Right atrium auricular region (tissue), 2 donors: ENCODE measurements around the gene CEBPA. TPM values are rescaled to one million over a fixed set of nuclear protein-coding genes. Genes with fewer than 3 reads are reported as not detected.

Experiments
- DNase-seq: peaks from one replicate; pipeline ENCODE4 v3.0.0-alpha.2; 2019; ENCODE audit warnings: low spot score
- H3K27ac ChIP-seq, 2 donors: fragments of 200-600 bp; sonication (generic); 1 replicate in 1 of 2; 2 replicates in 1 of 2; pipeline ENCODE4 v1.5.1; 2016 to 2019
- H3K27me3 ChIP-seq, 2 donors: fragments of 200-600 bp; sonication (generic); one replicate each; pipeline versions ENCODE4 v1.5.1 to v1.6.0; 2017 to 2019
- H3K36me3 ChIP-seq: fragments of 200-600 bp; sonication (generic); one replicate; pipeline ENCODE4 v1.5.1; 2016
- H3K4me1 ChIP-seq, 2 donors: fragments of 200-600 bp; sonication (generic); one replicate each; pipeline versions ENCODE4 v1.5.1 to v1.6.0; 2017 to 2019
- H3K4me3 ChIP-seq, 2 donors: fragments of 200-600 bp; sonication (generic); 1 replicate in 1 of 2; 2 replicates in 1 of 2; pipeline ENCODE4 v1.5.1; 2017 to 2019; ENCODE audit warnings: mild to moderate bottlenecking in 1 of 2, moderate library complexity in 1 of 2
- H3K9me3 ChIP-seq, 2 donors: fragments of 200-600 bp; sonication (generic); one replicate each; pipeline ENCODE4 v1.5.1; 2019
- CTCF ChIP-seq, 2 donors: fragments of 200-600 bp; sonication (generic); IDR thresholded peaks; one replicate each; pipeline ENCODE4 v1.5.1; 2019; ENCODE audit warnings: antibody characterized with exemption in 2 of 2
- total RNA-seq, 2 donors: library from RNA; depleted of rRNA; stranded (reverse); fragments of >200 nt; gene quantifications; one replicate each; pipeline ENCODE4 v1.1.0, GENCODE V29; 2016

Gene CEBPA
- total RNA-seq, 2 donors from 2014 or later = 1.3 to 11.0 TPM

GRCh38 chr19:33270769-33271168 lies 31.6 kb downstream of the CEBPA start:
- Histone ChIP-seq H3K9me3 (no peaks in the 10 kb centered on the region), H3K4me3 (no peak overlapping the region), H3K27ac (no peak overlapping the region), H3K36me3 (no peaks in the 10 kb centered on the region), H3K4me1 (peaks cover 0 to 7% of the 10 kb centered on the region in 2 donors), H3K27me3 (no peaks in the 10 kb centered on the region)
- no peak for TF ChIP-seq CTCF (IDR thresholded peaks at IDR 0.05)
- DNase-seq = no peak

GRCh38 chr19:33269016-33269415 lies 33.3 kb downstream of the CEBPA start:
- DNase-seq = no peak

GRCh38 chr19:33268162-33268991 lies 34.0 kb downstream of the CEBPA start:
- H3K27ac ChIP-seq = no peak overlapping the region
- no peaks in the 10 kb centered on the region for H3K27me3 ChIP-seq
- peaks cover 0 to 3% of the 10 kb centered on the region in 2 donors for H3K4me1 ChIP-seq
- no peaks in the 10 kb centered on the region for H3K36me3 ChIP-seq
- no peak overlapping the region for H3K4me3 ChIP-seq
- no peak for DNase-seq
- no peaks in the 10 kb centered on the region for H3K9me3 ChIP-seq
- TF ChIP-seq CTCF (IDR thresholded peaks at IDR 0.05) = no peak

More at GRCh38 chr19:33269016-33269415, 33.3 kb downstream of the CEBPA start:
- H3K36me3 ChIP-seq = no peaks in the 10 kb centered on the region
- H3K27ac ChIP-seq = no peak overlapping the region
- no peaks in the 10 kb centered on the region for H3K27me3 ChIP-seq
- TF ChIP-seq CTCF (IDR thresholded peaks at IDR 0.05) = no peak
- H3K9me3 ChIP-seq = no peaks in the 10 kb centered on the region
- no peak overlapping the region for H3K4me3 ChIP-seq
- peaks cover 0 to 7% of the 10 kb centered on the region in 2 donors for H3K4me1 ChIP-seq

- TF ChIP-seq CTCF (IDR thresholded peaks at IDR 0.05) = no peak
- DNase-seq = no peak
- Histone ChIP-seq H3K27ac (no peak overlapping the region), H3K4me3 (no peak overlapping the region), H3K9me3 (no peaks in the 10 kb centered on the region), H3K36me3 (no peaks in the 10 kb centered on the region), H3K27me3 (no peaks in the 10 kb centered on the region), H3K4me1 (no peaks in the 10 kb centered on the region)
Observed at GRCh38 chr19:33267706-33268105, 34.6 kb downstream of the CEBPA start.

- H3K4me3 ChIP-seq = no peak overlapping the region
- no peaks in the 10 kb centered on the region for H3K4me1 ChIP-seq
- no peaks in the 10 kb centered on the region for H3K36me3 ChIP-seq
- H3K27ac ChIP-seq = no peak overlapping the region
- no peak for DNase-seq
- no peaks in the 10 kb centered on the region for H3K9me3 ChIP-seq
- TF ChIP-seq CTCF (IDR thresholded peaks at IDR 0.05) = no peak
- no peaks in the 10 kb centered on the region for H3K27me3 ChIP-seq
Observed at GRCh38 chr19:33266974-33267484, 35.3 kb downstream of the CEBPA start.
